ENCODE measurements around the gene UNKL.

UNKL gene

DNA sequence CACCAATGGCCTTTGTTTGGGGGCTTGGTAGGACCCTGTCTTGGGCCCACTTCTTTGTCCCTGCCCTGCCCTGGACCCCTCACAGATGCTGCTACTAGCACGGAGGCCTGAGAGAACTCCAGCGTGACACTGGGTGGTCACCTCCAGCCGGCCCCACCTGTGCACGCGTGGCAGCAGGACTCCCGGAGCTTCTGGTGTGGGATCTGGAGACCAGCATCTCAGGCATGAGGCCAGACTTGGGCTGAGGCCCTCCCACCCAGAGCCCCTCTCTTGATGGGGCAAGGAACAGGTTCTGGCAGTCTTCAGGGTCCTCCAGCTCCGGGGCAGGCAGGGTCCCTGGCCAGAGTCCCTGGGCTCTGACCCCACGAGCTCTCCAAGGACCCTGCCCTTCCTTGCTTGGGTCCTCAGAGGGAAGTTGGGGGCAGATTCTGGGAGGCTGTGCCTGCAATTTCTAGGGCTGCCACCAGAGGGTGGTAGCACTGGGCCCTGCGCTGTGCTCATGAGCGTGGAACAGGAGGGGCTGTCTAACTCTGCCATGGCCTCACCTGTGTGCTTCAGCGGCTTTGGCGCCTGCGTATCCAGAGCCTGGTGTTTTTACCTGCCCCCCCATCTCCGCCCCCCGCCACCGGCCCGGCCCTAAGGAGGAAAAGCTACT, 84.1 kb downstream of the UNKL start:
- TF ChIP-seq, protein P1, sequence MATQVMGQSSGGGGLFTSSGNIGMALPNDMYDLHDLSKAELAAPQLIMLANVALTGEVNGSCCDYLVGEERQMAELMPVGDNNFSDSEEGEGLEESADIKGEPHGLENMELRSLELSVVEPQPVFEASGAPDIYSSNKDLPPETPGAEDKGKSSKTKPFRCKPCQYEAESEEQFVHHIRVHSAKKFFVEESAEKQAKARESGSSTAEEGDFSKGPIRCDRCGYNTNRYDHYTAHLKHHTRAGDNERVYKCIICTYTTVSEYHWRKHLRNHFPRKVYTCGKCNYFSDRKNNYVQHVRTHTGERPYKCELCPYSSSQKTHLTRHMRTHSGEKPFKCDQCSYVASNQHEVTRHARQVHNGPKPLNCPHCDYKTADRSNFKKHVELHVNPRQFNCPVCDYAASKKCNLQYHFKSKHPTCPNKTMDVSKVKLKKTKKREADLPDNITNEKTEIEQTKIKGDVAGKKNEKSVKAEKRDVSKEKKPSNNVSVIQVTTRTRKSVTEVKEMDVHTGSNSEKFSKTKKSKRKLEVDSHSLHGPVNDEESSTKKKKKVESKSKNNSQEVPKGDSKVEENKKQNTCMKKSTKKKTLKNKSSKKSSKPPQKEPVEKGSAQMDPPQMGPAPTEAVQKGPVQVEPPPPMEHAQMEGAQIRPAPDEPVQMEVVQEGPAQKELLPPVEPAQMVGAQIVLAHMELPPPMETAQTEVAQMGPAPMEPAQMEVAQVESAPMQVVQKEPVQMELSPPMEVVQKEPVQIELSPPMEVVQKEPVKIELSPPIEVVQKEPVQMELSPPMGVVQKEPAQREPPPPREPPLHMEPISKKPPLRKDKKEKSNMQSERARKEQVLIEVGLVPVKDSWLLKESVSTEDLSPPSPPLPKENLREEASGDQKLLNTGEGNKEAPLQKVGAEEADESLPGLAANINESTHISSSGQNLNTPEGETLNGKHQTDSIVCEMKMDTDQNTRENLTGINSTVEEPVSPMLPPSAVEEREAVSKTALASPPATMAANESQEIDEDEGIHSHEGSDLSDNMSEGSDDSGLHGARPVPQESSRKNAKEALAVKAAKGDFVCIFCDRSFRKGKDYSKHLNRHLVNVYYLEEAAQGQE (IDR thresholded peaks at IDR 0.05; ENCODE audit: insufficient read depth in 1 of 2, low read depth in 2 of 2, low read length in 2 of 2): no peak
- no peak for TF ChIP-seq SIN3A (IDR thresholded peaks at IDR 0.05; ENCODE audit: borderline replicate concordance, insufficient read depth, low read length)
- TF ChIP-seq FOXP2 (optimal IDR thresholded peaks at IDR 0.05; ENCODE audit: borderline replicate concordance, extremely low read depth, extremely low read length, insufficient read depth): no peak
- TF ChIP-seq POLR2AphosphoS5 (IDR thresholded peaks at IDR 0.05; ENCODE audit: low read depth, low read length): no peak
- no peak for TF ChIP-seq TAF1 (IDR thresholded peaks at IDR 0.05; ENCODE audit: borderline replicate concordance, insufficient read depth, low read length)

DNA sequence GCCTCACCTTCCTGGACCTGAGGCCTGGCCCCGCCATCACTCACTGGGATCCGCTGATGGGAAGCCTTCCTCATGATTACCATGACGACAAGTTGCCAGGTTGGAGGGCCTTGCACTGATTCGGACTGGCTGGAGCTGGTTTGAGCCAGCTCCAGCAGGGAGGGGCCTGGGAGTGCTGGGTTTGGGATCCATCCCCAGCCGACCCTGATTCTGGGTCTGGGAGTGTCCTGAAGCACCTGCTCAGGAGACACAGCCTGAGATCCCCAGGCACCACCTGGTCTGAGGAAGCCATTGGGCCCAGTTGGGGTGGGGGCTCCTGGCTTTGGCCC, 86.9 kb downstream of the UNKL start:
- TF ChIP-seq POLR2AphosphoS5 (IDR thresholded peaks at IDR 0.05; ENCODE audit: low read depth, low read length) (no peak), TAF1 (IDR thresholded peaks at IDR 0.05; ENCODE audit: borderline replicate concordance, insufficient read depth, low read length) (no peak), SIN3A (IDR thresholded peaks at IDR 0.05; ENCODE audit: borderline replicate concordance, insufficient read depth, low read length) (no peak), FOXP2 (optimal IDR thresholded peaks at IDR 0.05; ENCODE audit: borderline replicate concordance, extremely low read depth, extremely low read length, insufficient read depth) (no peak)
- TF ChIP-seq, protein P1 (IDR thresholded peaks at IDR 0.05; ENCODE audit: insufficient read depth in 1 of 2, low read depth in 2 of 2, low read length in 2 of 2): no peak

DNA sequence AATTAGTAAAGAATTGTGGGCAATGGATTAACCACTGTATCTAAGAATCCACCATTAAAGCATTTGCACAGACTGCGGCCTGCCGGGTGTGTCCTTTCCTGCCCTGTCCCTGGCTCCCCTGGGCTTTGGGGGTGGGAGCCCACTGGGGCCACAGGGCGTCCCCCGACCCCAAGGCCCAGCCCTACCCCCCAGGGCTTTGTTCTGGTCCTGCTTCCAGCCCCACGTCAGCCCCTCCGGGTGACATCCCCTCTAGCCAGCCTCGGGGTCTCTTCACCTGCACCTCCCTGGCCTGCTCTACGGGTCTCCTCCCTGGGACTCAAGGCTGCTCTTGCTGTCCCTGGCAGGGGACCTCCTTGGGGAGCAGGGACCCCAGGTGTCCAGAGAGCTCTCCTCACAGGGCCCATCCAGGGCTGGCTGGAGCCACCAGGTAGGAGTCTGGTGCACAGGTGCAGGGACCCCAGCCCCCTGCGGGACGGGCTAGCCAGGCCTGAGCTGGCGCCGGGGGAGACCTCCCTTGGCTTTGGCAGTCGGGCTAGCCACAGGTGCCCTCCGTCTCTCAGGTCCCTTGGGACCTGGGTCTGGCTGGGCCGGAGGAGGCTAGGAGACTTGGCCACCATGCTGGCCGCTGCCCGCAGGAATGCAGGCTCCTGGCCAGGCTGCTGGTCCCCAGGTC, 87.4 kb downstream of the UNKL start:
- no peak for TF ChIP-seq SIN3A (IDR thresholded peaks at IDR 0.05; ENCODE audit: borderline replicate concordance, insufficient read depth, low read length)
- TF ChIP-seq POLR2AphosphoS5 (IDR thresholded peaks at IDR 0.05; ENCODE audit: low read depth, low read length): no peak
- no peak for TF ChIP-seq TAF1 (IDR thresholded peaks at IDR 0.05; ENCODE audit: borderline replicate concordance, insufficient read depth, low read length)
- TF ChIP-seq FOXP2 (optimal IDR thresholded peaks at IDR 0.05; ENCODE audit: borderline replicate concordance, extremely low read depth, extremely low read length, insufficient read depth): no peak

DNA sequence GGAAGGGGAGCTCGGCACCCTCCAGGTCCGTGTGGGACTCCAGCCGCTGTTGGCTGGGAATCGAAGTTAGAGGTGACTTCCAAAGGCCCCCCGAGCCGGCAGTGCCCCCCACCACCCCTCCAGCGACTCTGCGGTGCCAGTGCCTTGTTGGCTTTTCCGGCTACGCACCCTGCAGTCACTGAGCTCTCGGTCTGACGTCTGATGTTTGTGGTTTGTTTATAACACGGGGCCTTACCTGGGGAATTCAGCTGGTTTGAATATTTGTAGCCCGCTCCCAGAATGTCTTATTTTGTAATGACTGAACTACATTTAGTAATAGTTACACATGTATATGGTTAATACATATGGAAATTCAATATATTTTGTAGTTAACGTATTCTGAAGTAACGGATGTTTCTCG, 88.1 kb downstream of the UNKL start:
- TF ChIP-seq FOXP2 (optimal IDR thresholded peaks at IDR 0.05; ENCODE audit: borderline replicate concordance, extremely low read depth, extremely low read length, insufficient read depth) (no peak), POLR2AphosphoS5 (IDR thresholded peaks at IDR 0.05; ENCODE audit: low read depth, low read length) (no peak)

GRCh38 chr16:1325673-1326371, 88.7 kb downstream of the UNKL start:
- TF ChIP-seq POLR2AphosphoS5 (IDR thresholded peaks at IDR 0.05; ENCODE audit: low read depth, low read length) (no peak), TAF1 (IDR thresholded peaks at IDR 0.05; ENCODE audit: borderline replicate concordance, insufficient read depth, low read length) (no peak), SIN3A (IDR thresholded peaks at IDR 0.05; ENCODE audit: borderline replicate concordance, insufficient read depth, low read length) (no peak), FOXP2 (optimal IDR thresholded peaks at IDR 0.05; ENCODE audit: borderline replicate concordance, extremely low read depth, extremely low read length, insufficient read depth) (no peak)
- TF ChIP-seq, protein P1 (IDR thresholded peaks at IDR 0.05; ENCODE audit: insufficient read depth in 1 of 2, low read depth in 2 of 2, low read length in 2 of 2): no peak
